ENCODE measurements around the gene RNF133. TPM values are rescaled to one million over a fixed set of nuclear protein-coding genes. Genes with fewer than 3 reads are reported as not detected.

RNF133 gene
- total and polyA plus RNA-seq, 9 of the 15 experiments (the other 6 are each of a cell fraction or from before 2014, with no cell fraction given): not detected

DNA sequence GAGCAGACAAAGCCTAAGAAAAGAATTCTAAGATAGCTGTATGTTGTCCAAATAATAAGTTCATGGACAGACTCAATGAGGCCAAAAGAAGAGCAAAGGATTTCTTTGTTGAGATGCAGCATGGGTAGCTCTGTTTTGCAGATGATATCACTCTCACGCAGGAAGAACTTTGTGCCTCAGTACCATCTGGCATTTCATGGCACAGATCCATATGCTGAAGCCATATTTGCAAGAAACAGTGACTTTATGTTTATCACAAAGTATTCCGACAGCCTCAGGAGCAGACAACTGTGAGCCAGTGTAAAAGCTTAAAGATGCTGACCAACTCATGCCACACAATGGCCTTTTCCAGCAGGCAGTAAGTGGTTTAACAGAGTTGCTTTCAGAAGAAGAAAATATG lies 49.3 kb upstream of the RNF133 start:
- intact Hi-C loops (cut with micrococcal nuclease): no loop called here
- Histone ChIP-seq H3K9me1 (ENCODE audit: control insufficient read depth, insufficient read depth, low read length) (no peaks in the 10 kb centered on the region), H2AFZ (ENCODE audit: low read depth, low read length) (no peak overlapping the region), H3K27me3 (ENCODE audit: control insufficient read depth in 2 of 2, insufficient read depth in 2 of 2, low read length in 2 of 2) (no peaks in the 10 kb centered on the region), H3K4me1 (replicated peaks in 1 of 2; ENCODE audit: control insufficient read depth in 2 of 2, insufficient read depth in 2 of 2, low read length in 2 of 2) (no peaks in the 10 kb centered on the region), H3K4me2 (ENCODE audit: insufficient read depth, low read length) (no peak overlapping the region), H3K4me3 (no peak overlapping the region), H3K36me3 (ENCODE audit: control insufficient read depth, insufficient read depth, low read length) (no peaks in the 10 kb centered on the region), H3K27ac (ENCODE audit: extremely low read depth, low read depth, low read length) (no peak overlapping the region), H3K9ac (ENCODE audit: insufficient read depth in 1 of 2, low read depth in 2 of 2, low read length in 2 of 2) (no peak overlapping the region), H4K20me1 (replicated peaks; ENCODE audit: control insufficient read depth, insufficient read depth, low read length) (no peaks in the 10 kb centered on the region), H3K9me3 (replicated peaks; ENCODE audit: control insufficient read depth, insufficient read depth, low read depth, low read length) (no peaks in the 10 kb centered on the region; the same call in 1 of the 2 replicates), H3K79me2 (ENCODE audit: control insufficient read depth, insufficient read depth, low read length) (no peaks in the 10 kb centered on the region)
- BruUV-seq (replicated peaks): no TSS peak
- in situ Hi-C loops (cut with MboI): no loop called here
- ATAC-seq (no peak), DNase-seq (ENCODE audit: extremely low read depth in 1 of 4, low spot score in 3 of 4) (no peak), FAIRE-seq (no peak)
- ChIA-PET POLR2A (no interaction called here), CTCF (ENCODE audit: low intra/inter-chr PET ratio) (no interaction called here)
- TF ChIP-seq DNMT1 (IDR thresholded peaks at IDR 0.05) (no peak), CBFB (CRISPR knock-in tag; IDR thresholded peaks at IDR 0.05) (no peak), FOXJ2 (tag; IDR thresholded peaks at IDR 0.05) (no peak)
- TF ChIP-seq, protein P1, sequence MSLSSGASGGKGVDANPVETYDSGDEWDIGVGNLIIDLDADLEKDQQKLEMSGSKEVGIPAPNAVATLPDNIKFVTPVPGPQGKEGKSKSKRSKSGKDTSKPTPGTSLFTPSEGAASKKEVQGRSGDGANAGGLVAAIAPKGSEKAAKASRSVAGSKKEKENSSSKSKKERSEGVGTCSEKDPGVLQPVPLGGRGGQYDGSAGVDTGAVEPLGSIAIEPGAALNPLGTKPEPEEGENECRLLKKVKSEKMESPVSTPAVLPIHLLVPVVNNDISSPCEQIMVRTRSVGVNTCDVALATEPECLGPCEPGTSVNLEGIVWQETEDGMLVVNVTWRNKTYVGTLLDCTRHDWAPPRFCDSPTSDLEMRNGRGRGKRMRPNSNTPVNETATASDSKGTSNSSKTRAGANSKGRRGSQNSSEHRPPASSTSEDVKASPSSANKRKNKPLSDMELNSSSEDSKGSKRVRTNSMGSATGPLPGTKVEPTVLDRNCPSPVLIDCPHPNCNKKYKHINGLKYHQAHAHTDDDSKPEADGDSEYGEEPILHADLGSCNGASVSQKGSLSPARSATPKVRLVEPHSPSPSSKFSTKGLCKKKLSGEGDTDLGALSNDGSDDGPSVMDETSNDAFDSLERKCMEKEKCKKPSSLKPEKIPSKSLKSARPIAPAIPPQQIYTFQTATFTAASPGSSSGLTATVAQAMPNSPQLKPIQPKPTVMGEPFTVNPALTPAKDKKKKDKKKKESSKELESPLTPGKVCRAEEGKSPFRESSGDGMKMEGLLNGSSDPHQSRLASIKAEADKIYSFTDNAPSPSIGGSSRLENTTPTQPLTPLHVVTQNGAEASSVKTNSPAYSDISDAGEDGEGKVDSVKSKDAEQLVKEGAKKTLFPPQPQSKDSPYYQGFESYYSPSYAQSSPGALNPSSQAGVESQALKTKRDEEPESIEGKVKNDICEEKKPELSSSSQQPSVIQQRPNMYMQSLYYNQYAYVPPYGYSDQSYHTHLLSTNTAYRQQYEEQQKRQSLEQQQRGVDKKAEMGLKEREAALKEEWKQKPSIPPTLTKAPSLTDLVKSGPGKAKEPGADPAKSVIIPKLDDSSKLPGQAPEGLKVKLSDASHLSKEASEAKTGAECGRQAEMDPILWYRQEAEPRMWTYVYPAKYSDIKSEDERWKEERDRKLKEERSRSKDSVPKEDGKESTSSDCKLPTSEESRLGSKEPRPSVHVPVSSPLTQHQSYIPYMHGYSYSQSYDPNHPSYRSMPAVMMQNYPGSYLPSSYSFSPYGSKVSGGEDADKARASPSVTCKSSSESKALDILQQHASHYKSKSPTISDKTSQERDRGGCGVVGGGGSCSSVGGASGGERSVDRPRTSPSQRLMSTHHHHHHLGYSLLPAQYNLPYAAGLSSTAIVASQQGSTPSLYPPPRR (CRISPR knock-in tag; IDR thresholded peaks at IDR 0.05; ENCODE audit: borderline replicate concordance): no peak
- TF ChIP-seq, protein P2, sequence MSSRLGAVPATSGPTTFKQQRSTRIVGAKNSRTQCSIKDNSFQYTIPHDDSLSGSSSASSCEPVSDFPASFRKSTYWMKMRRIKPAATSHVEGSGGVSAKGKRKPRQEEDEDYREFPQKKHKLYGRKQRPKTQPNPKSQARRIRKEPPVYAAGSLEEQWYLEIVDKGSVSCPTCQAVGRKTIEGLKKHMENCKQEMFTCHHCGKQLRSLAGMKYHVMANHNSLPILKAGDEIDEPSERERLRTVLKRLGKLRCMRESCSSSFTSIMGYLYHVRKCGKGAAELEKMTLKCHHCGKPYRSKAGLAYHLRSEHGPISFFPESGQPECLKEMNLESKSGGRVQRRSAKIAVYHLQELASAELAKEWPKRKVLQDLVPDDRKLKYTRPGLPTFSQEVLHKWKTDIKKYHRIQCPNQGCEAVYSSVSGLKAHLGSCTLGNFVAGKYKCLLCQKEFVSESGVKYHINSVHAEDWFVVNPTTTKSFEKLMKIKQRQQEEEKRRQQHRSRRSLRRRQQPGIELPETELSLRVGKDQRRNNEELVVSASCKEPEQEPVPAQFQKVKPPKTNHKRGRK (tag; IDR thresholded peaks at IDR 0.05): no peak
- WGBS (ENCODE audit: insufficient coverage, low coverage, missing lambda C conversion rate): 2% methylated on average over 2 of the region's 2 CpGs

All from K562 (cell line).